Fibroblast of lung (primary cell): Measurements from ENCODE around the gene IL10. TPM values are rescaled to one million over a fixed set of nuclear protein-coding genes. Genes with fewer than 3 reads are reported as not detected.
A peak's percentile ranks its signal among the peaks of the same experiment; 100 is the strongest.

Experiments used
- DNase-seq, 2 donors: peaks; one replicate each; pipeline versions ENCODE4 v3.0.0 to v3.0.0-alpha.2; 2010; ENCODE audit warnings: low read depth in 2 of 2
- H2AFZ ChIP-seq: 2 replicates; pipeline ENCODE4 v1.5.1; 2012; ENCODE audit warnings: low read length, control low read depth, inconsistent platforms
- H3K27ac ChIP-seq: 2 replicates; pipeline ENCODE4 v1.5.1; 2011; ENCODE audit warnings: low read length, control low read depth; ENCODE audit not compliant: insufficient read depth
- H3K27me3 ChIP-seq: 2 replicates; pipeline ENCODE4 v1.5.1; 2011; ENCODE audit warnings: mild to moderate bottlenecking, low read length; ENCODE audit not compliant: control insufficient read depth, insufficient read depth
- H3K36me3 ChIP-seq: 2 replicates; pipeline ENCODE4 v1.5.1; 2011; ENCODE audit warnings: low read length; ENCODE audit not compliant: control insufficient read depth, insufficient read depth
- H3K4me1 ChIP-seq: 2 replicates; pipeline ENCODE4 v1.5.1; 2011; ENCODE audit warnings: low read length; ENCODE audit not compliant: control insufficient read depth, insufficient read depth; ENCODE audit errors: extremely low read depth
- H3K4me2 ChIP-seq: 2 replicates; pipeline ENCODE4 v1.5.1; 2011; ENCODE audit warnings: low read length, control low read depth; ENCODE audit not compliant: insufficient read depth; ENCODE audit errors: extremely low read depth
- H3K4me3 ChIP-seq, 4 experiments: fragments of 200-600 bp in 1 of 4; sonication (generic) in 1 of 4; replicated peaks in 1 of 4; 2 replicates each; pipeline ENCODE4 v1.5.1; 2011 to 2016; ENCODE audit warnings: low read length in 4 of 4, low read depth in 3 of 4, mild to moderate bottlenecking in 3 of 4, control low read depth in 2 of 4, inconsistent platforms in 1 of 4, mixed read lengths in 1 of 4; ENCODE audit not compliant: insufficient read depth in 1 of 4; ENCODE audit errors: control extremely low read depth in 1 of 4
- H3K79me2 ChIP-seq: 2 replicates; pipeline ENCODE4 v1.5.1; 2012; ENCODE audit warnings: mild to moderate bottlenecking, low read length, inconsistent platforms; ENCODE audit not compliant: control insufficient read depth, insufficient read depth
- H3K9ac ChIP-seq: 2 replicates; pipeline ENCODE4 v1.5.1; 2011; ENCODE audit warnings: mild to moderate bottlenecking, low read length, control low read depth; ENCODE audit not compliant: insufficient read depth
- H3K9me3 ChIP-seq: 2 replicates; pipeline ENCODE4 v1.5.1; 2012; ENCODE audit warnings: low read depth, low read length; ENCODE audit not compliant: control insufficient read depth, insufficient read depth
- H4K20me1 ChIP-seq: 2 replicates; pipeline ENCODE4 v1.5.1; 2011; ENCODE audit warnings: low read length; ENCODE audit not compliant: control insufficient read depth, insufficient read depth; ENCODE audit errors: extremely low read depth
- CTCF ChIP-seq, 2 donors: IDR thresholded peaks in 1 of 2; conservative IDR thresholded peaks in 1 of 2; 1 replicate in 1 of 2; 2 replicates in 1 of 2; pipeline ENCODE4 v1.5.1; 2011 to 2012; ENCODE audit warnings: low read length in 2 of 2, control low read depth in 1 of 2, inconsistent platforms in 1 of 2, low read depth in 1 of 2, mild to moderate bottlenecking in 1 of 2
- EZH2 ChIP-seq: IDR thresholded peaks from 2 replicates; pipeline ENCODE4 v1.5.1; 2012; ENCODE audit warnings: low read length, control low read depth, mild to moderate bottlenecking; ENCODE audit errors: missing control alignments
- polyA plus RNA-seq, 2 donors: library from polyadenylated mRNA; depleted of rRNA in 1 of 2; stranded (reverse) in 1 of 2; unstranded in 1 of 2; fragments of >200 nt; gene quantifications; 2 replicates each; pipeline ENCODE4 v1.2.1, GENCODE V29; 2011 to 2012; ENCODE audit warnings: missing spikeins in 1 of 2
- total RNA-seq: library from RNA; depleted of rRNA; stranded (reverse); fragments of >200 nt; gene quantifications from 2 replicates; pipeline ENCODE4 v1.2.1, GENCODE V29; 2014

IL10 gene
- total and polyA plus RNA-seq, 2 donors (not counting 1 experiment from before 2014, with no cell fraction given), result not detected

GRCh38 chr1:206800891-206801290 lies 28.6 kb upstream of the IL10 start:
- no peaks in the 10 kb centered on the region for H3K4me1 ChIP-seq
- no peak overlapping the region for H3K4me3 ChIP-seq
- H2AFZ ChIP-seq, result no peak overlapping the region
- DNase-seq, result no peak
- TF ChIP-seq CTCF (conservative IDR thresholded peaks at IDR 0.05 in 1 of 2, IDR thresholded peaks at IDR 0.05 in 1 of 2; ENCODE audit: low read depth in 1 of 2, low read length in 2 of 2), result no peak
- TF ChIP-seq EZH2, result no peak
- no peak overlapping the region for H3K4me2 ChIP-seq
- H3K27me3 ChIP-seq, result no peaks in the 10 kb centered on the region
- H3K9me3 ChIP-seq, result no peaks in the 10 kb centered on the region
- H3K36me3 ChIP-seq, result no peaks in the 10 kb centered on the region
- H3K79me2 ChIP-seq, result no peaks in the 10 kb centered on the region
- no peak overlapping the region for H3K9ac ChIP-seq
- no peaks in the 10 kb centered on the region for H4K20me1 ChIP-seq
- no peak overlapping the region for H3K27ac ChIP-seq

GRCh38 chr1:206800411-206800810 lies 28.1 kb upstream of the IL10 start:
- no peaks in the 10 kb centered on the region for H3K27me3 ChIP-seq
- TF ChIP-seq EZH2, result no peak
- TF ChIP-seq CTCF (conservative IDR thresholded peaks at IDR 0.05 in 1 of 2, IDR thresholded peaks at IDR 0.05 in 1 of 2; ENCODE audit: low read depth in 1 of 2, low read length in 2 of 2), result no peak
- no peak overlapping the region for H3K4me3 ChIP-seq
- H4K20me1 ChIP-seq, result no peaks in the 10 kb centered on the region
- H3K79me2 ChIP-seq, result no peaks in the 10 kb centered on the region
- no peaks in the 10 kb centered on the region for H3K9me3 ChIP-seq
- H3K4me1 ChIP-seq, result no peaks in the 10 kb centered on the region
- peak in 1 of 2 donors; percentile 20 for DNase-seq
- H3K9ac ChIP-seq, result no peak overlapping the region
- H2AFZ ChIP-seq, result no peak overlapping the region
- H3K4me2 ChIP-seq, result no peak overlapping the region
- no peak overlapping the region for H3K27ac ChIP-seq
- H3K36me3 ChIP-seq, result no peaks in the 10 kb centered on the region

DNA sequence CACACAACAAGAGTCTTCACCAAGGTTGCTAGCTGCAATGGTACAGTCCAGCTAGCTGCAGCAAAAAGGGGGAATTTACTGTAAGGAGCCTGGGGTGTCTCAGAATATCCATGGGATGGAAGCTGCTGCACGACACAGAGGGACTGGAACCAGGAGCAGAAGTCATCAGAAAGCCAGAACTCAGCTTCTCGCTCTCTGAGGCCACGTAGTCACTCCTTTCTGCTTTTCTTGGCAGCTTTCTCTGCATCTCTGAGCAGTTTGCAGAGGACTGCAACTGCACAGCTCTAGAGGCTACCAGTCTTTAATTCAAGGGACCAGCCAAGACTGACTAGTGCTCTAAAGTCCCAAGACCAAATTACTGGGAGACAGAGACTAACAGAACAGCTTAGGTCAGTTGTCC lies 27.0 kb upstream of the IL10 start:
- H3K27me3 ChIP-seq, result no peaks in the 10 kb centered on the region
- H4K20me1 ChIP-seq, result no peaks in the 10 kb centered on the region
- no peak overlapping the region for H3K4me2 ChIP-seq
- H2AFZ ChIP-seq, result no peak overlapping the region
- TF ChIP-seq EZH2 (no peak), CTCF (conservative IDR thresholded peaks at IDR 0.05 in 1 of 2, IDR thresholded peaks at IDR 0.05 in 1 of 2; ENCODE audit: low read depth in 1 of 2, low read length in 2 of 2) (no peak)
- no peaks in the 10 kb centered on the region for H3K36me3 ChIP-seq
- no peak overlapping the region for H3K27ac ChIP-seq
- peak in 1 of 2 donors; percentile 28 for DNase-seq
- no peaks in the 10 kb centered on the region for H3K79me2 ChIP-seq
- no peak overlapping the region for H3K9ac ChIP-seq
- H3K4me3 ChIP-seq, result no peak overlapping the region
- no peaks in the 10 kb centered on the region for H3K9me3 ChIP-seq
- H3K4me1 ChIP-seq, result no peaks in the 10 kb centered on the region
